Caco-2 (cell line): ENCODE measurements around the gene CDON. TPM values are rescaled to one million over a fixed set of nuclear protein-coding genes. Genes with fewer than 3 reads are reported as not detected.

Experiments
- BruUV-seq: library from RNA; stranded (reverse); fragments of 400-500 nt; replicated peaks from 2 replicates; lab custom pipeline; 2021; lab: Mats Ljungman, UMichigan
- CTCF ChIA-PET: fragments of 300-600 bp; sonication (Branson Sonifier 250); formaldehyde crosslinking; loops from one replicate; lab custom pipeline; 2022; ENCODE audit warnings: antibody characterized with exemption; lab: Charles Lee
- POLR2A ChIA-PET: fragments of 300-600 bp; sonication (Branson Sonifier 250); formaldehyde crosslinking; loops from one replicate; lab custom pipeline; 2022; ENCODE audit warnings: antibody characterized with exemption; lab: Charles Lee
- DNase-seq, 2 experiments: peaks; one replicate each; pipeline versions ENCODE4 v3.0.0 to v3.0.0-alpha.2; 2020 to 2022
- H3K27me3 ChIP-seq: replicated peaks from 2 replicates; pipeline ENCODE4 v1.6.0; 2011; ENCODE audit warnings: low read length; ENCODE audit not compliant: control insufficient read depth, insufficient read depth
- H3K36me3 ChIP-seq: 2 replicates; pipeline ENCODE4 v1.5.1; 2011; ENCODE audit warnings: low read length; ENCODE audit not compliant: control insufficient read depth, insufficient read depth
- H3K4me1 ChIP-seq: fragments of 250-450 bp; sonication (Bioruptor Pico); 2 replicates; pipeline ENCODE4 v1.5.1; 2020; ENCODE audit warnings: mild to moderate bottlenecking
- H3K4me3 ChIP-seq: 2 replicates; pipeline ENCODE4 v1.5.1; 2011; ENCODE audit warnings: low read depth, mild to moderate bottlenecking, control low read depth, low read length
- H3K9me3 ChIP-seq: fragments of 250-450 bp; sonication (Bioruptor Pico); 2 replicates; pipeline ENCODE4 v1.5.1; 2020; ENCODE audit warnings: mild to moderate bottlenecking, moderate library complexity
- H3K27ac Mint-ChIP-seq: one replicate; pipeline ENCODE4 v1.8.0; 2022; ENCODE audit warnings: mixed read lengths; ENCODE audit not compliant: unreplicated experiment
- H3K27me3 Mint-ChIP-seq: one replicate; pipeline ENCODE4 v1.8.0; 2022; ENCODE audit warnings: mixed read lengths; ENCODE audit not compliant: insufficient read depth, unreplicated experiment
- H3K36me3 Mint-ChIP-seq: one replicate; pipeline ENCODE4 v1.8.0; 2022; ENCODE audit warnings: mild to moderate bottlenecking, mixed read lengths; ENCODE audit not compliant: insufficient read depth, unreplicated experiment
- H3K4me1 Mint-ChIP-seq: one replicate; pipeline ENCODE4 v1.8.0; 2022; ENCODE audit warnings: low read depth, mixed read lengths; ENCODE audit not compliant: unreplicated experiment
- H3K4me3 Mint-ChIP-seq: one replicate; pipeline ENCODE4 v1.8.0; 2022; ENCODE audit warnings: mild to moderate bottlenecking, moderate library complexity, mixed read lengths; ENCODE audit not compliant: unreplicated experiment
- H3K9me3 Mint-ChIP-seq: one replicate; pipeline ENCODE4 v1.8.0; 2022; ENCODE audit warnings: mixed read lengths; ENCODE audit not compliant: unreplicated experiment
- intact Hi-C: fragments of 100-400 bp; cut with micrococcal nuclease; formaldehyde crosslinking; loops from one replicate; pipeline ENCODE4 v1.10.0; 2022; ENCODE audit not compliant: unreplicated experiment
- total RNA-seq: library from RNA; stranded (reverse); gene quantifications from 2 replicates; pipeline ENCODE4 v1.2.3, GENCODE V29; 2022
- TF ChIP-seq, protein P1 (sequence below), 2 experiments: fragments of 200-600 bp in 1 of 2; IDR thresholded peaks; 1 replicate in 1 of 2; 2 replicates in 1 of 2; pipeline versions ENCODE4 v1.5.1 to v1.8.0; 2011 to 2022; ENCODE audit warnings: antibody characterized with exemption in 1 of 2, control low read depth in 1 of 2, inconsistent platforms in 1 of 2, low read depth in 1 of 2, low read length in 1 of 2, mild to moderate bottlenecking in 1 of 2, moderate library complexity in 1 of 2; ENCODE audit not compliant: insufficient read depth in 1 of 2, severe bottlenecking in 1 of 2, unreplicated experiment in 1 of 2

Gene CDON
- total RNA-seq, 1 experiment from 2014 or later: 6.8 TPM

DNA sequence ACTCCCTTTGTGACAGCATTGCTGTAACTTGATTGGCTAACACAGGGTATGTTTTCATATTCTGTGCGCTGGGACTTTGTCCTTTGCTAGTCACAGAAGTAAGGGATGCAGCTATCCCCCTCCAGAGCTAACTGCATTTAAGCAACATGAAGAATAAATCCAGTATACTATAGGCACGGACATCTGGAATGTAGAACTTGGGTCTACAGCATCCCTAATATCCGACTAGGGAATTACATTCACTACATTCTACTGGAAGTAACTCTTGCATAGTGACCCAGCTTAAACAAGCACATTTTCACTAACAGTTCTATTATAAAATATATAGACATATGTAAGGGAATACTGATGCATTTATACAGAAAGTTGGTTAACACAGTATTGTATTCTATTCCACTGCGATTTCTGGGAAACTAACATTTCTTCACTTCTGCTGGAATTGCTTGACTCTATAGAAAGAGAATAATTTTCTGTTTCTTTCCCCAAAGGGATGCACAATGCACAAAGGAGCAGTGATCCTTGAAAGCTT is 103.7 kb downstream of the CDON start:
- no peak overlapping the region for H3K4me3 ChIP-seq
- no peak for DNase-seq
- BruUV-seq: no TSS peak
- Mint-ChIP-seq H3K27me3 (no peaks in the 10 kb centered on the region), H3K9me3 (peaks cover 13% of the 10 kb centered on the region), H3K36me3 (no peaks in the 10 kb centered on the region), H3K4me3 (no peak overlapping the region), H3K4me1 (no peaks in the 10 kb centered on the region), H3K27ac (no peak overlapping the region)
- no peaks in the 10 kb centered on the region for H3K4me1 ChIP-seq
- POLR2A ChIA-PET: no interaction called here
- H3K9me3 ChIP-seq: peaks cover 5% of the 10 kb centered on the region
- intact Hi-C loops: no loop called here
- no peaks in the 10 kb centered on the region for H3K36me3 ChIP-seq
- TF ChIP-seq, protein P1, sequence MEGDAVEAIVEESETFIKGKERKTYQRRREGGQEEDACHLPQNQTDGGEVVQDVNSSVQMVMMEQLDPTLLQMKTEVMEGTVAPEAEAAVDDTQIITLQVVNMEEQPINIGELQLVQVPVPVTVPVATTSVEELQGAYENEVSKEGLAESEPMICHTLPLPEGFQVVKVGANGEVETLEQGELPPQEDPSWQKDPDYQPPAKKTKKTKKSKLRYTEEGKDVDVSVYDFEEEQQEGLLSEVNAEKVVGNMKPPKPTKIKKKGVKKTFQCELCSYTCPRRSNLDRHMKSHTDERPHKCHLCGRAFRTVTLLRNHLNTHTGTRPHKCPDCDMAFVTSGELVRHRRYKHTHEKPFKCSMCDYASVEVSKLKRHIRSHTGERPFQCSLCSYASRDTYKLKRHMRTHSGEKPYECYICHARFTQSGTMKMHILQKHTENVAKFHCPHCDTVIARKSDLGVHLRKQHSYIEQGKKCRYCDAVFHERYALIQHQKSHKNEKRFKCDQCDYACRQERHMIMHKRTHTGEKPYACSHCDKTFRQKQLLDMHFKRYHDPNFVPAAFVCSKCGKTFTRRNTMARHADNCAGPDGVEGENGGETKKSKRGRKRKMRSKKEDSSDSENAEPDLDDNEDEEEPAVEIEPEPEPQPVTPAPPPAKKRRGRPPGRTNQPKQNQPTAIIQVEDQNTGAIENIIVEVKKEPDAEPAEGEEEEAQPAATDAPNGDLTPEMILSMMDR (IDR thresholded peaks at IDR 0.05; ENCODE audit: insufficient read depth in 1 of 2, low read depth in 1 of 2, low read length in 1 of 2, severe bottlenecking in 1 of 2, unreplicated experiment in 1 of 2): no peak
- no peaks in the 10 kb centered on the region for H3K27me3 ChIP-seq
- CTCF ChIA-PET: no interaction called here

DNA sequence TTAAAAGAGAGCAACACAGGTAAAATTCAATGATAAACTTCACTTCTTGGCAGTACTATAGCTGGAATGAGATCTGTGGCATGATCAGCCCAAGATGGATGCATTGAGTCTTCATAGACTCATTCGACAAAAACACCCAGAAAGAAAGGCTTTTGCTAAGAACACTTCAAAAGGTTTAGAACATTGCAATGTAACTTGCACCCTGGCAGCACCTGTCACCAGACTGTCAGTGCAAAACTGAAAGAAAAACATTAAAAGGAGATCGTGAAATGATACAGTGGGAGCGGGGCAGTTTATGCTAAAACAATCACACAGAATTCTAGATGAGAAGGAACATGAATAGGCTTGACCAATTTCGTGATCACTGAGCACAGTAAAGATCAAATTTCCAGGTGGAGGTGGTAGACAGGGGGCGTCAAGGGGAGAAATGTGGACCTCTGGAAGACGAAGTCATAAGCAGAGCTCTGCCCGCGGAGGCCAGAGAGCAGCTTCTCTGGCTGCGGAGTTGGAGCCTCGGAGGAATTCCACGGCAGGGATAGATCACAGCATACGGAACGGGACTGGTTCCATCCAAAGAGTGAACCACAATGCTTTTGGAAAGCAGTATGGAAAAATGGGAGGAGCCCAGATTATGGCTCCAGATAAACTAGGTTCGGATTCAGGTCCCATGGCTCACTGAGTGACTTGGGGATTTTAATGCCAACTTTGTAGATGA is 104.9 kb downstream of the CDON start:
- TF ChIP-seq, protein P1 (IDR thresholded peaks at IDR 0.05; ENCODE audit: insufficient read depth in 1 of 2, low read depth in 1 of 2, low read length in 1 of 2, severe bottlenecking in 1 of 2, unreplicated experiment in 1 of 2): no peak
- DNase-seq: no peak
- Mint-ChIP-seq H3K27me3 (no peaks in the 10 kb centered on the region), H3K4me3 (no peak overlapping the region), H3K4me1 (no peaks in the 10 kb centered on the region), H3K36me3 (no peaks in the 10 kb centered on the region), H3K9me3 (peaks cover 8% of the 10 kb centered on the region), H3K27ac (no peak overlapping the region)
- ChIA-PET CTCF (no interaction called here), POLR2A (no interaction called here)
- no TSS peak for BruUV-seq
- Histone ChIP-seq H3K27me3 (no peaks in the 10 kb centered on the region), H3K36me3 (no peaks in the 10 kb centered on the region), H3K4me3 (no peak overlapping the region), H3K4me1 (no peaks in the 10 kb centered on the region), H3K9me3 (peaks cover 4% of the 10 kb centered on the region)
- intact Hi-C loops: no loop called here

DNA sequence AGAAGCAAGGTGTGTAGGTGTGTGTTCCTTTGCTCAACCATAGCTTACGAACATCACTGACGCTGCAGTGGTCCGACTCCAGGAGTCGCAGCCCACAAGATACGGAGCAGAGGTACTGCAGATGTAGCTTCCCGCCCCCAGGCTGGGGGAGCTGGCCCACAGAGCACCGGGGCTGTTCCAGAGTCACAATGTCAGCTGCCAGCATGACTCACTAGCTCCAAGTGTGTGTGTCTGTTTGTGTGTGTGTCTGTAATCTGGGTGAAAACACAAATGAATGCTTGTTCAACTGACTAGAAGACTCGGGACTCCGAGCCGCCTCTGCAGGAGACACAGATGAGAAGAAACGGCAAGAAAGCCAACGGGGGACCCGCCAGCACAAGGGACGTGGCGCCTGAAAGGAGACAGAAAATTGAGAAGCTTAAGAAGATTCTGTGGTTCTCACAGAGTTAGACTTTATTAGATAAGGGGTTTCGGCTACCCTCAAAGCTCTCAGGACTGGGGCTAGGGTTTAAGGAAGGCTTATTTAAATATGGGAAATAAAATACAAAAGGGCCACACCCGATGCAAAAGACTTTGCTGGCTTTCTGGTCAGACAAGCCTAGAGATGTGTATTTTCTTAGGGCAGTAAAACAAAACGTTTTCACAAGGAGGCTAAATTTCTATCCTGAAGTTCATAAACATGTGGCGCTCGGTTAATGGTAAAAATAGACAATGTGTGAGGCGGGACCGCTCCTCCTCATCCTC is 106.1 kb downstream of the CDON start:
- no TSS peak for BruUV-seq
- Mint-ChIP-seq H3K27ac (no peak overlapping the region), H3K9me3 (no peaks in the 10 kb centered on the region), H3K4me1 (no peaks in the 10 kb centered on the region), H3K36me3 (no peaks in the 10 kb centered on the region), H3K27me3 (no peaks in the 10 kb centered on the region), H3K4me3 (no peak overlapping the region)
- ChIA-PET POLR2A (no interaction called here), CTCF (interaction anchor here (0.6 kb wide), 1 partner anchor 17 kb away, joined by 3 read pairs; no protein-coding TSS in a partner anchor)
- H3K4me1 ChIP-seq: no peaks in the 10 kb centered on the region
- intact Hi-C loops: no loop called here
- TF ChIP-seq, protein P1 (IDR thresholded peaks at IDR 0.05; ENCODE audit: insufficient read depth in 1 of 2, low read depth in 1 of 2, low read length in 1 of 2, severe bottlenecking in 1 of 2, unreplicated experiment in 1 of 2): no peak
- H3K9me3 ChIP-seq: no peaks in the 10 kb centered on the region
- H3K36me3 ChIP-seq: no peaks in the 10 kb centered on the region
- no peak overlapping the region for H3K4me3 ChIP-seq
- H3K27me3 ChIP-seq: no peaks in the 10 kb centered on the region
- DNase-seq: no peak
